ENCODE measurements around the gene NBAS.
"Not testable (repeated sequence)": the region's sequence is repeated elsewhere in the genome, so short reads cannot be mapped to it uniquely, and the experiment has no call there.

The NBAS gene

DNA sequence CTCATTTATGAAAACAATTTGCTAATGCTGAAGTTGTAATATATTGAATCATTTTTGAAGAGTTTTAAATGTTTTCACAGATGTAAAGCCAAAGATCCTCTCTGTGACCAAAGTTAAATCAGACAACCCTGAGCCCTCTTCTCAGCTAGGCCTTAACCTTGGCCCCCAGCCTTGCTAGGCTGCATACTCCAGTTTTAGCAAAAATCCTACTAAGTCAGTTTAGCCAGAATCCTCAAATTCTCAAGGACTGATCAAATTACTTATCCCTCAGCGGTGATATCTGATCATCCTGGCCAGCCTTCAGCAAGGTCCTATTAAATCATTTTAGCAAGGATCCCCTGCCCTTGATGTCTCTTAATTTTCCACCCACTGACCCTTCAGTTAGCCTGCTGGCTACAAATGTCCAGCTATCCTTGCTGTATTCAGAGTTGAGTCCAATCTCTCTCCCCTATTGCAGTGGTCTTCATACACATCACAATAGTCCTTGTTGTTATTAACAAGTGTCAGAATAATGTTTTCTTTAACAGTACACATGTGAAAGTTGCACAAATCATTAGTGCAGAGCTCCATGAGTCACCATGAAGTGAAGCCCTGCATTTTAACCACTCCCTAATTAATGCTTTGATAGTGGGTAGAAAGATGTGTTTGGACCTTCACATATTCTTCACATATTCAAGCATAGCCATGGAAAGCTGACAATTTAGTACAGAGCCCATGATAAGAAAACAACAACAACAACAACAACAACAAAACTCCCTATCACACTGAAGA lies 206.4 kb downstream of the NBAS start:
- DNase-seq: no peak

DNA sequence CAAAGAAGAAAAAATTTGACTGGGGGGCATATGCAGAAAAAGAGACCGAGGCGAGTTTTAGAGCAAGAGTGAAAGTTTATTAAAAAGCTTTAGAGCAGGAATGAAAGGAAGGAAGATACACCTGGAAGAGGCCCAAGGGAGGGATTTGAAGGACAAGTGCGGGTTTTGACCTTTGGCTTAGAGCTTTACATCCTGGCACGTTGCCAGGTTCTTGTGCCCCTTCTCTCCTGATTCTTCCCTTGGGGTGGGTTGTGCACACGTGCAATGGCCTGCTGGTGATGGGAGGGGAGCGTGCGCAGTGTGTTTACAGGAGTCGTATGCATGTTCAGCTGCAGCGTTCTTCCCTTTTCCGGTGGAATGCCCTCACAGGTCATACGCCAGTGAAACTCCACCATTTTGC lies 208.8 kb downstream of the NBAS start:
- DNase-seq: no peak

DNA sequence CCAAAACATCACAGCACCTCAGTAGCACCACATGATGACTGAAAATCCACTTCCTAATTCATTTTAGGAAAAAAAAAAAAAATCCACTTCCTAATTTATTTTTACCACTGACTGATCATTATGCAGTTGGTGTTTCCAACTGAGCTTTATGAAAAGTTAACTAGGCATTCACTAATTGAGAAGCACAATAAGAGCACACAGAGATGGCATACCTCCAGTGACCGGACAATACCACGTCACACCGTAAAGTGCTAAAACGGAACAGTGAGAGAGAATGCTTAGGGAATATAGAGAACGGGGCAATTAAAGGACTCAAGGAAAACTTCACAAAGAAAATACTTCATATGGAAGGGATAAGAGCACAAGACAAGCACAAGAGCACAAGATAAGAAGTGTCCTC lies 212.5 kb downstream of the NBAS start:
- no peak for DNase-seq

DNA sequence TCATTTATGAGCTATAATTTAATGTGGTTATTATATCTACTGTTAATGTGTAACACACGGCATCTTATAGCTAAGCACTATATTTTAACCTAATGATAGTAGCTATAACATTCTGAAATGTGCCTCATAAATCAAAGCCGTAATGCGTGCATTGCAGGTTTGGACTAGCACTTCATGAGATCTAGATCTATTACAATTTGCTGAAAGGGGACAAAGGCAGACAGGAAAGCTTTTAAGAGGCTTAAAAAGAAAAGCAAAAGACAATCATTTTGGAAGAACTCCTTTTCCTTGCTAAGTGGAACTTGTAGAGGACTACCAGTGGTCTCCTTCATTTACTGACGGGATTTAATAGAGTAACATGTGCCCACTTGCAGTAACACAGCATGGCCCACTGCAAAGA lies 213.1 kb downstream of the NBAS start:
- DNase-seq: peak; percentile 24

DNA sequence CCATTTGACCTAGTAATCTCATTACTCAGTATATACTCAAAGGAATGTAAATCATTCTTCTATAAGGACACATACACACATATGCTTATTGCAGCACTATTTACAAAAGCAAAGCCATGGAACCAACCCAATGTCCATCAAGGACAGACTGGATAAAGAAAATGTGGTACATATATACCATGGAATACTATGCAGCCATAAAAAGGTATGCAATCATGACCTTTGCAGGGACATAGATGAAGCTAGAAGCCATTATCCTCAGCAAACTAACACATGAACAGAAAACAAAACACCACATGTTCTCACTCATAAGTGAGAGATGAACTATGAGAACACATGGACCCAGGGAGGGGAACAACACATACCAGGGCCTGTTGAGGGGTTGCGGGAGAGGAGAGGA lies 214.5 kb downstream of the NBAS start:
- DNase-seq: no peak

DNA sequence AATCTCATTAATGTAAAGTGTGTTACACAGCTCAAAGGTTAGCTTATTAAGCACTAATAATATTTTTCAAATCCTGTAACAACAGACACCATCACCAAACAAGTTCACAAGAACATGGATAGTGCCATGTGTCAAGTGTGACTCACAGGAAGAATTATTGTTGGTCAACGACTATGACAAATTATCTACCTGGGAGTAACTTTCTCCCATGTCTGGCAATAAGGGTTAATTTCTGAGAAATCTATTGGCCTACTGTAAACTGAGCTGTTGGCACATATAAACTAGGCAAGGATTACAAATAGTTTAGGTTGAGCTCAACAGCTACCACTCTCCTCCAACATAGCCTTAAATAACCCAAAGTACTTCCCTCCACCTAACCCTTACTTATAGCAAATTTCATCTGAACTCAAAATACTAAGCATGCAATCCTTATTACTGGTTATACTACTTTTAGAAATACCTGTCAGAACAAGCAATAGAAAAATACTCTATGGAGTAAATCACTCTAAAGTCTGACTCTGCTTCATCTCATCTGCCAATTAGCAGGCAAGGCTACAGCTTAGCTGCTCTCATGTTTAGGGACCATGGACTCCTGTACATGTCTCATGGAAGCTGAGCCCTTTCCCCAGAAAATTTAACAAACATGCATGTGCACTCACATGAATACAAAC lies 223.0 kb downstream of the NBAS start:
- no peak for DNase-seq

DNA sequence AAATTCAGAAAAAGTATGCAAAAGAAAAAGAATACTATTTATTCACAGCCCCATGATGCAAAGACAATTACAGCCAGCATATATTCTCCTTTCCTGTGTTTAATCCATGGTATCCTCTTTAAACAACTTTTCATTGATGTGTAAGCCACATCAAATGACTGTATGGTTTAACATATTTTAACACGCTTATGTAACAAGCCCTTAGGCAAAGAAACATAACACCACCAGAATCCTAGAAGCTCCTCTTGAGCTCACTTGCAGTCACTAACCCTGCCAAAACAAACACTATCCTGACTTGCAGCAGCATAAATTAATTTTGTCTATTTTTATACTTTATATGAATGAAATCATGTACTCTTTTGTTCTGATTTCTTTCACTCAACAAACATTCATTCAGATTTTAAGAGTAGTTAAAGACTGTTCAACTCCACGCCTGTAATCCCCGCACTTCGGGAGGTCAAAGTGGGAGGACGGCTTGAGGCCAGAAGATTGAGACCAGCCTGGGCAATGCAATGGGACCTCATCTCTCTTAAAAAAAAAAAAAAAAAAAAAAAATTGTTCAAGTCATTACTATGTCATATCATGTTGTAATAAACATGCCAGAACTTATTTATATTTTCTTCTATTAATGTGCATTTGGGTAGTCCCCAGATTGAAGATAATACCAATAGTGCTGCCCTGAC lies 226.3 kb downstream of the NBAS start:
- peak; percentile 91 for DNase-seq

DNA sequence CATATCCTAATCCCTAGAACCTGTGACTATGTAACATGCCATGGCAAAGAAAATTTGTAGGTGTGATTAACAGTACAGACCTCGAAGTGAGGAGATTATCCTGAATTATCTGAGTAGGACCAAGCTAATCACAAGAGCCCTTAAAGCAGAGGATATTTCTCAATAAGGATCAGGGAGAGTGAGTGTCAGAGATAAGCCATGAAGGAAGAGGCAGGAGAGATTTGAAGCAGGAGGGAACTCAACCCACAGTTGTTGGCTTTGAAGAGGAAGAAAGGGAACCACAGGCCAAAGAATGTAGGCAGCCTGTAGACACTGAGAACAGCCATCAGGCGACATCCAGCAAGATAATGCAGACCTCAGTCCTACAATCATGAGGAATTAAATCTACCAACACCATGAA lies 229.3 kb downstream of the NBAS start:
- no peak for DNase-seq

DNA sequence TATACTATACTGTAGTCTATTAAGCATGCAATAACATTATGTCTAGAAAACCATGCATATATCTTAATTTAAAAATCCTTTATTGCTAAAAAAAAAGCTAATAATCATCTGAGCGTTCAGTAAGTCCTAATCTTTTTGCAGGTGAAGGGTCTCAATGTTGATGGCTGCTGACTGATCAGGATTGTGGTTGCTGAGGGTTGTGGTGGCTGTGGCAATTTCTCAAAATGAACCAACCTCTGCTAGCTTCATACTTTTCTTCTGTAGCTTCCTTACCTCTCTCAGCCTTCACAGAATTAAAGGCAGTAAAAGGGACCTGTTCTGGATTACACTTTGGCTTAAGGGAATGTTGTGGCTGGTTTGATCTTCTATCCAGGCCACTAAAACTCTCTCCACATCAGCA lies 235.8 kb downstream of the NBAS start:
- DNase-seq: no peak

DNA sequence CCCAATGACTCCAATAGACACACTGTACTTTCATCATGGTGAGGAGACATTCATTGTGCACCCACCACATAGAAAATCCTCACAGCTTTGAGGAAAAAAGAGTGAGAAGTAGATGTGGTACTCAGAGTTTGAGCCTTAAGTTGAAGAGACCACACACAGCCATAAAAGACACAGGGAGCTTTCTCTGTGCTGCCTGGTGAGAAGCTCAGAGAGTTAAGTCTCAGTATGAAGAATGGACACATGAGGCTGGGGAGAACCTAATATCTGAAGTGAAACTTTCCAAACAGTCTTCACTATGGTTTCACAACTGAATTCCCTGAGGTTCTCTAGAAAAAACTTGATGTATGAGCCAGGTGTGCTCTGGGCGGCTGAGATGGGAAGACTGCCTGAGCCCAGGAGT lies 237.9 kb downstream of the NBAS start:
- DNase-seq: no peak

DNA sequence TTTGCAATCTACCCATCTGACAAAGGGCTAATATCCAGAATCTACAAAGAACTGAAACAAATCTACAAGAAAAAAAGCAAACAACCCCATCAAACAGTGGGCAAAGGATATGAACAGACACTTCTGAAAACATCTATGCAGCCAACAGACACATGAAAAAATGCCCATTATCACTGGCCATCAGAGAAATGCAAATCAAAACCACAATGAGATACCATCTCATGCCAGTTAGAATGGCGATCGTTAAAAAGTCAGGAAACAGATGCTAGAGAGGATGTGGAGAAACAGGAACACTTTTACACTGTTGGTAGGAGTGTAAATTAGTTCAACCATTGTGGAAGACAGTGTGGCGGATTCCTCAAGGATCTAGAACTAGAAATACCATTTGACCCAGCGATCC lies 239.7 kb downstream of the NBAS start:
- DNase-seq: not testable (repeated sequence)

DNA sequence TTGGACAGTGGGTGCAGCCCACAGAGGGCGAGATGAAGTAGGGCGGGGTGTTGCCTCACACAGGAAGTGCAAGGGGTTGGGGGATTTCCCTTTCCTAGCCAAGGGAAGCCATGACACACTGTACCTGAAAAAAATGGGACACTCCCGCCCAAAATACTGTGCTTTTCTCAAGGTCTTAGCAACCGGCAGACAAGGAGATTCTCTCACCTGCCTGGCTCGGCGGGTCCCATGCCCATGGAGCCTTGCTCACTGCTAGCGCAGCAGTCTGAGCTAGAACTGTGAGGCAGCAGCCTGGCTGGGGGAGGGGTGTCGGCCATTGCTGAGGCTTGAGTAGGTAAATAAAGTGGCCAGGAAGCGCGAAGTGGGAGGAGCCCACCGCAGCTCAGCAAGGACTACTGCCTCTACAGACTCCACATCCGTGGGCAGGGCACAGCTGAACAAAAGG lies 244.7 kb downstream of the NBAS start:
- no peak for DNase-seq

DNA sequence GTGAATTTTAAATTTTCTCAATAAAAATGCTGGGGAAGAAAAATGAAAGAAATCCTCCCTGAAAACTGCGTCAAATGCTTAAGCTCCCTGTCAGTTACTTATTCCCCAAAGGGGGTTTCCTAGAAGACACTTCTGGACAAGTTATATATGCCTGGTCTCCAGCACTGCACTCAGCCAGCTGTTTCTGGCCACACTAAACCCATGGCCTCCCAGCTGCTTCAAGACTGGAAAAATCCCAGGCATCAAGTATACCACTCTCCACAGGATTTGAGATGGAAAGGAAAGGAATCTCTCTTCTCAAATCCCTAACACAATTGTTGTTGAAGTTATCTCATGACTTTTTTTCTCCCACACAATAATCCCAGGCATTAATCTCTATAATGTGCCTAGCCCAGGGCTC lies 245.7 kb downstream of the NBAS start:
- DNase-seq: no peak

DNA sequence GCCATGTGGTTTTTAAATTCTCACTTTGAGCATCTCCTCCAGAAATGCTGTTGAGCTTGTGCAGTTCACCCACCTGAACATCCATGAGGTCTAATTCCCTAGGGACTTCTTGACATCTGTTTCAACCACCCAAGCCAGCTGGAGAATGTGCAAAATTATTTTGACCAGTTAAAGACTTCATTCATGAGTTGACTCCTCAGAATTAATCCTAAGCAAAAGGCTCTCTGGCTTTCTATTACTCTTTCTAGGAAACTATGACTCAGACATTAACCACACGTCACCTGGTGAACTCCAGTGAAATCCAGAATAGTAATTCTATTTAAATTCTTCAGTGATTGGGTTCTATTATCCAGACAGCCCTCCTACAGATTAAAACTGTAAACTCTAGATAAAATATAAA lies 247.5 kb downstream of the NBAS start:
- no peak for DNase-seq

DNA sequence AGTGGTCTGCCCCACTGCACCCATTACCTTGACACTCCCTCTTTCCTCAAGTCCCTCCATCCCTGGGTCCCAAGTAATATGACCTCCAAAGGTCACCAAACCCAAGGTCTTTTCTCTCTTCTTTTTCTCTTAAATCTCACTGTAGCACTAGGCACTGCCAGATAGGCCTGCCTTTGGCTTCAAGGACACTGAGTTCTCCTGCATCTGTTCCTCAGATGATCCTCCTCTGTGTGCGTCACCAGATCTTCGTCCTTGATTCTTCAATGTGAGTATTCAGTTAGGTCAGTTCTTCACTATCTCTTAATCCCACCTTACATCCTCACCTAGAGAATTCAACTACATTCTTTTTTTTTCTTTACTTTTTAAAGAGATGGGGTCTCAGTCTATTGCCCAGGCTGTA lies 249.2 kb downstream of the NBAS start:
- no peak for DNase-seq

DNA sequence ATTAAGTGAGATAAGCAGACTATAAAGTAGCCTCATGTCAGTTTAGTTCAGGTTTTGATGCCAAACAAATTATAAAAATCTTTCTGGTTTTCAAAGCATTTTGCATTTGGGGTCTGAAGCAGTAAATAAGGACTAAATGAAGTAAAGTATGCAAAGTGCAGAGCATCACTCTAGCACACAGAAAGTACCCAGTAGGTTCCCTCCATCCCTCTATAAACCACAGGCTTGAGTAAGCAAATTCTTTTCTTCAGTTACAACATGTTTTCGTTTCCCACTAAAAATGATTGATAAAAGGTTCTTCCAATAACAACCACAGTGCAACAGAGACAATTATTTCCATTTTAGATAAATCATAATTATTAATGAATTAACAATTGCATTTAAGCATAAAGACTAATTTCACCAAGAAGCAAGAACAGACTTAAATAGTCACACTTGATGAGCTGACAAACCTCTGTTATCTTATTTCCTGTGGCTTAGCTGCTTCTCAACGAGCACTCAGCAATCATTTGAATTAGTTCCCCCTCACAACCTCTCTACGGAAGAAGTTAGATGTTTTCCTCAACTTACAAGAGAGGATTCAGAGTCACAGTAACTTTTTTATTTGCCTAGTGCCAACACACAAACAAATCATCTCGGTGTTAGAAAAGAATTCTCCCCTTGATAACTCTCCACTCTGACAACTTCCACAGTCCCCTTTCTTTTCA lies 249.8 kb downstream of the NBAS start:
- DNase-seq: no peak

DNA sequence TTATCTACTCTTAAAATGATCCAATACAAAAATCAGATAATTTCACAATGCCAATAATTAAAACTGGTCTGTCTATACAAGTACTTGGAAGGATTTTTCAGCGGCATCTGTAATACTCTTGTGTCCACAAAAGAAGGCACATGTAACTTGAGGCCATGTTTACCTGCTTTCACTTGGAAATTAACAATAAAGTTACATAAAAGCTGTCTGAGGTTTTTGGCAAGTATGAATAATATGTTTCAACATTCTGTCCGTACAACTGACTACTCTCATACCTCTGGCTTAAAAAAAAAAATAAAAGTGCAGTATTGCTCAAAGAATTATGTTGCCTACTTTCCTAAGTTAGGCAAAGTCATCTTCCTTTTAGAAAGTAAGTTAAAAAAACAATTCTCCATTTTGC lies 253.6 kb downstream of the NBAS start:
- no peak for DNase-seq

DNA sequence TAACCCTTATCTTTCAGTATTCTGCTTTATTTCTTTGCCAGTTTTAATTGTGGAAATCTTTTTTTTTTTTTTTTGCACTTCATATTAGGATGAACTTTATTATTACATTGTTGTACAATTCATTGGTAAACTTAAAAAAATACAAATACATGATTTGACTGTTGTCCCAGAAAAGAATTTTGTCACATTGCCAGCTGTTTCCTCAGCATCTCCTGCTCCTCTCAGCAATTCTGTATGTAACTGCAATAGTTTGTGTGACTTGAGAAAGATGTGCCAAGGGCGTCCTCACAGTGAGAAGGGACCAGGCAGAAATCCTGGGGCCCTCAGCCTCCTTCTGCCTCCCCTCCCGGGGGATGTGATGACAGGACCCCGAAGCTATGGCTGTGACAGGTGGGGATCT lies 254.4 kb downstream of the NBAS start:
- DNase-seq: no peak

DNA sequence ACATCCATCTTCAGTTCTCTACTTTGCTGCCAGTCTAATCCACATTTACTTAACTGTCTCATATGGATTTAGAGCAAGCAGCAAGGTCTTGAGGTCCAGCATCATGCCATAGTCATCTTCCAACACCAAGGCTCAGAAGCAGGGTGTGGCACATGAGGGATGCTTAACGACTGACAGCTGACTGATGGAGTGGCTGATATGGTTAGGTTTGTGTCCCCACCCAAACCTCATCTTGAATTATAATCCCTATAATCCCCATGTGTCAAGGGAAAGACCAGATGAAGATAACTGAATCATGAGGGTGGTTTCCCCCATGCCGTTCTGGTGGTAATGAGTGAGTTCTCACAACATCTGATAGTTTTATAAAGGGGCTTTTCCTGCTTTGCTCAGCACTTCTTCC lies 257.3 kb downstream of the NBAS start:
- DNase-seq: no peak

DNA sequence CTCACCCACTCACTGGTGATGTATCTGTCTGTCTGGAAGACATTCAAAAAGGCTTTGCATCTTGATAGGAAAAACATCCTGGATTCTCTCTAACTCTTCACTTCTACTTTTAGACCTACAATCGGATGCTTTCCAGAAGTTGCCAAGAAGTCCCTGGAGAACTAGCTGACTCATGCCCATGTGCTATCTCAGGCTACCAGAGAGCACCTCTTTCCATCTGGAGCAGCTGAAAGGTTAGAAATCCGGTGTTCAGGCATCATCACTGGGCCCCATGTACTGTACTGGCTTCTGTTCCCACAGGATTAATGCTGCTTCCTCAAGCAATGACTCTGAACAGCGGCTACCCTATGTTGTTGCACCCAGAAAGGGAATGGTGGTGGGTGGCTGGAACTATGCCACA lies 259.0 kb downstream of the NBAS start:
- DNase-seq: no peak

DNA sequence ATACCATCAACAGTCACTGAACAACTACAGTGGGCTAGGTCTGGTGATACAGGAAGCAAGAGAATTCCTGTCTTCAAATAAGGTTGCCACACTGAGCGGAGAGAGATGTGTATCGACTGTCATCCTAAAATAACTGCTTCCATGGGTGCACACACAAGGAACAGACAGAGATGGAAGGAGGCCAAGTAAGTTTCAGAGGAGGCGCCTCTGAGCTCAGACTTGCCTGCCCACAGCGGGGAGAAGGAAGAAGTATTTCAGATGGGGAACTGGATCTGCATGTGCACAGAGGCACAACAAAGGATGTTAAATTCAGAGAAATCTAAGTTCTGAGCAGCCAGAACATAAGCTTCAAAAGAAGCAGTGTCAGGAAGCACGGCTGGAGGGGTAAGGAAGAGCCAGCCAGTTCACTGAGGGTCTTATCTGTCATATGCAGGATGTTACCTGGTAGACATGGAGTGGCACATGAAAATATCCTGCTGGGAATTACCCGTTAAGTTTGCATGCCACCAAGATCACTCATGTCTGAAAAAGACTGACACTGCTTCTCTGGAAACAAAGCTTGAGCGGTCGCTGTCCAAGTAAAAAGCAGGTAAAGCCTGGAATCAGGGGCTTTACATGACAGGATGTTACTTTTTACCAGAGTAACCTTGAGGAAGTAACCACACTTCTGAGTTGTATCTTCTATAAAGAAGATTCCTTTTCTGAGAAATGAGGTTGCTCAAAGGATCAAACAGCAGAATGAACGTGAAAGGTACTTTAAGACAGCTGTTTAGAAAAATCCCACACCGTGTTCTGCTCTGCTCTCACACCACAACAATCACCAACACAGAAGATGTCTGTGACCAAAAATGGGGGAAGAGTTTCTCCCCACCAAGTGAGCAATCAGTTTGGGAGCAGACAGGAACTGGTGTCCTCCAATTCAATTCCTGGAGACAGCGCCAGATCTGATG lies 260.2 kb downstream of the NBAS start:
- DNase-seq: no peak

DNA sequence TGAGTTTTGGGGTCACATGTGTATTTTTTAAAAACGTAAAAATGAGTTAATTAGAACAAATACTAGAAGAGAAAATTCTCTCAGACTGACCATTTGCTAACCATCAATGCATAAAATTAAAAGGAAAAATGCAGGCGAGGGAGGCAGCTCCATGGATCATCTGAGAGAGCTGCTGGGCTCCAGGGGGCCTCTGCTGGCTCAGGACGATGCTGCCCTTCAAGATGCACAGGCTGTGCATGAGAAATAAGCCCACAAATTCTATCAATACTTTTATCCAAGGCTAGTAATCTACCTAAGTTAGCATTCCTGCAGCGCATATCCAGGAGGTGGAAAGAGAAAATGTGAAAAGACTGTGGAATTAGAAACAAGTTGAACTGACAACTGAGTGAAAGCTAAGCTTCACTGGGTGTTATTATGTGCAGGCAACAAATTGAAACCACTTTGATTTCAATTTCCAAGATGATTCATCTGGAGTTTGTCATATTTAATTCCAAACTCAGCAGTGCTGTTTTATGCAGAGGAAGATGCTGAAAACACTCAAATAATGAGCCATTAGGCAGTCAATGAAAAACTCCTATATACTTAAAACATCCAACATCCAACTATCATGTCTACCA lies 261.1 kb downstream of the NBAS start:
- no peak for DNase-seq
